H9 (cell line): ENCODE measurements around the gene RNF214. TPM values are rescaled to one million over a fixed set of nuclear protein-coding genes. Genes with fewer than 3 reads are reported as not detected.

Source experiments
- DNase-seq: peaks from one replicate; pipeline ENCODE4 v3.0.0-alpha.2; 2017
- H2AFZ ChIP-seq: one replicate; pipeline ENCODE4 v1.6.1; 2013; ENCODE audit warnings: mild to moderate bottlenecking, low read length, control low read depth, moderate library complexity
- H2AK5ac ChIP-seq: 2 replicates; pipeline ENCODE4 v1.6.1; 2013; ENCODE audit warnings: low read length, control low read depth, mixed read lengths; ENCODE audit not compliant: insufficient read length
- H2BK120ac ChIP-seq: one replicate; pipeline ENCODE4 v1.6.1; 2013; ENCODE audit warnings: low read depth, mild to moderate bottlenecking, low read length, control low read depth, inconsistent platforms; ENCODE audit not compliant: poor library complexity, severe bottlenecking
- H2BK12ac ChIP-seq: 2 replicates; pipeline ENCODE4 v1.6.1; 2013; ENCODE audit warnings: low read length, control low read depth, mixed read lengths, low read depth; ENCODE audit not compliant: insufficient read length
- H2BK15ac ChIP-seq: 2 replicates; pipeline ENCODE4 v1.6.1; 2013; ENCODE audit warnings: low read depth, low read length, control low read depth
- H2BK20ac ChIP-seq: one replicate; pipeline ENCODE4 v1.6.1; 2013; ENCODE audit warnings: low read depth, mild to moderate bottlenecking, low read length, control low read depth, inconsistent platforms; ENCODE audit not compliant: poor library complexity, severe bottlenecking
- H2BK5ac ChIP-seq: 2 replicates; pipeline ENCODE4 v1.6.1; 2013; ENCODE audit warnings: low read length, control low read depth, mixed read lengths; ENCODE audit not compliant: insufficient read length
- H3K14ac ChIP-seq: 2 replicates; pipeline ENCODE4 v1.6.1; 2013; ENCODE audit warnings: low read length, control low read depth; ENCODE audit not compliant: insufficient read depth
- H3K18ac ChIP-seq: 2 replicates; pipeline ENCODE4 v1.6.1; 2013; ENCODE audit warnings: low read depth, mild to moderate bottlenecking, mixed read lengths, low read length, control low read depth; ENCODE audit not compliant: insufficient read length
- H3K23ac ChIP-seq: 2 replicates; pipeline ENCODE4 v1.6.1; 2013; ENCODE audit warnings: low read length, control low read depth, mixed read lengths, low read depth; ENCODE audit not compliant: insufficient read length
- H3K23me2 ChIP-seq: 2 replicates; pipeline ENCODE4 v1.6.1; 2013; ENCODE audit warnings: low read depth, mild to moderate bottlenecking, mixed read lengths, low read length, control low read depth; ENCODE audit not compliant: insufficient read length, poor library complexity, severe bottlenecking
- H3K27ac ChIP-seq: 2 replicates; pipeline ENCODE4 v1.5.1; 2013; ENCODE audit warnings: low read length, control low read depth, mixed read lengths, low read depth; ENCODE audit not compliant: insufficient read length
- H3K27me3 ChIP-seq: 2 replicates; pipeline ENCODE4 v1.6.1; 2013; ENCODE audit warnings: low read length, control low read depth, inconsistent platforms; ENCODE audit not compliant: insufficient read depth
- H3K4ac ChIP-seq: 2 replicates; pipeline ENCODE4 v1.6.1; 2013; ENCODE audit warnings: low read depth, mild to moderate bottlenecking, control low read depth, inconsistent platforms, low read length, moderate library complexity
- H3K4me1 ChIP-seq: 2 replicates; pipeline ENCODE4 v1.6.1; 2013; ENCODE audit warnings: low read length, control low read depth, inconsistent platforms; ENCODE audit not compliant: insufficient read depth
- H3K4me2 ChIP-seq: 2 replicates; pipeline ENCODE4 v1.6.1; 2013; ENCODE audit warnings: low read length, control low read depth, mixed read lengths; ENCODE audit not compliant: insufficient read length, insufficient read depth
- H3K56ac ChIP-seq: 2 replicates; pipeline ENCODE4 v1.6.1; 2013; ENCODE audit warnings: low read depth, mild to moderate bottlenecking, mixed read lengths, low read length, control low read depth; ENCODE audit not compliant: insufficient read length
- H3K79me1 ChIP-seq: 2 replicates; pipeline ENCODE4 v1.6.1; 2013; ENCODE audit warnings: low read depth, mild to moderate bottlenecking, moderate library complexity, low read length, control low read depth, inconsistent platforms; ENCODE audit not compliant: insufficient read depth, poor library complexity, severe bottlenecking
- H3K79me2 ChIP-seq: 2 replicates; pipeline ENCODE4 v1.6.1; 2013; ENCODE audit warnings: low read length, control low read depth, inconsistent platforms; ENCODE audit not compliant: insufficient read depth
- H3K9ac ChIP-seq: 2 replicates; pipeline ENCODE4 v1.6.1; 2013; ENCODE audit warnings: low read length, control low read depth, mixed read lengths; ENCODE audit not compliant: insufficient read length; ENCODE audit errors: extremely low read depth
- H3K9me3 ChIP-seq: one replicate; pipeline ENCODE4 v1.6.1; 2013; ENCODE audit warnings: low read depth, low read length, inconsistent platforms; ENCODE audit not compliant: control insufficient read depth
- H3T11ph ChIP-seq: one replicate; pipeline ENCODE4 v1.6.1; 2013; ENCODE audit warnings: mild to moderate bottlenecking, low read length, control low read depth, inconsistent platforms
- H4K20me1 ChIP-seq: one replicate; pipeline ENCODE4 v1.6.1; 2013; ENCODE audit not compliant: control insufficient read depth, insufficient read length, insufficient read depth
- H4K5ac ChIP-seq: 2 replicates; pipeline ENCODE4 v1.6.1; 2013; ENCODE audit warnings: low read depth, mild to moderate bottlenecking, mixed read lengths, low read length, control low read depth; ENCODE audit not compliant: insufficient read length
- H4K8ac ChIP-seq: replicated peaks from 2 replicates; pipeline ENCODE4 v1.6.1; 2013; ENCODE audit warnings: low read length, control low read depth, mixed read lengths, low read depth; ENCODE audit not compliant: insufficient read length
- H4K91ac ChIP-seq: 2 replicates; pipeline ENCODE4 v1.6.1; 2013; ENCODE audit warnings: low read depth, mild to moderate bottlenecking, moderate library complexity, mixed read lengths, low read length, control low read depth; ENCODE audit not compliant: insufficient read length
- H3K27ac Mint-ChIP-seq, 3 experiments: 2 replicates in 2 of 3; 3 replicates in 1 of 3; pipeline ENCODE4 v1.8.0; 2020 to 2021; ENCODE audit warnings: mixed read lengths in 3 of 3, mild to moderate bottlenecking in 1 of 3, moderate library complexity in 1 of 3
- H3K27me3 Mint-ChIP-seq: 2 replicates; pipeline ENCODE4 v1.8.0; 2021; ENCODE audit warnings: low read depth, mild to moderate bottlenecking, moderate library complexity, mixed read lengths
- H3K36me3 Mint-ChIP-seq, 3 experiments: 2 replicates in 2 of 3; 3 replicates in 1 of 3; pipeline ENCODE4 v1.8.0; 2020 to 2021; ENCODE audit warnings: low read depth in 3 of 3, mixed read lengths in 3 of 3; ENCODE audit not compliant: insufficient read depth in 1 of 3
- H3K4me1 Mint-ChIP-seq, 2 experiments: 2 replicates each; pipeline ENCODE4 v1.8.0; 2020; ENCODE audit warnings: mixed read lengths in 2 of 2
- H3K4me3 Mint-ChIP-seq, 2 experiments: 2 replicates in 1 of 2; 3 replicates in 1 of 2; pipeline ENCODE4 v1.8.0; 2020 to 2021; ENCODE audit warnings: mild to moderate bottlenecking in 2 of 2, mixed read lengths in 2 of 2, moderate library complexity in 1 of 2
- H3K9me3 Mint-ChIP-seq, 2 experiments: 2 replicates in 1 of 2; 3 replicates in 1 of 2; pipeline ENCODE4 v1.8.0; 2020; ENCODE audit warnings: mild to moderate bottlenecking in 2 of 2, mixed read lengths in 2 of 2, moderate library complexity in 1 of 2
- WGBS: extraction: QIAGEN DNeasy Blood & Tissue Kit; methylation state at CpG from one replicate; pipeline ENCODE4 v1.1.7; 2013; ENCODE audit warnings: missing lambda C conversion rate, low lambda C conversion rate, mixed read lengths; ENCODE audit not compliant: insufficient read length; ENCODE audit errors: extremely low coverage; 5-methylcytosine and 5-hydroxymethylcytosine counted together
- total RNA-seq: library from RNA; stranded (reverse); gene quantifications from 2 replicates; pipeline ENCODE4 v1.2.1, GENCODE V29; 2021
- TF ChIP-seq, protein P1 (sequence below): fragments of 200-600 bp; sonication (generic); conservative IDR thresholded peaks from 3 replicates; pipeline ENCODE4 v1.8.0; 2021; ENCODE audit warnings: antibody characterized with exemption, mild to moderate bottlenecking

RNF214 gene
- total RNA-seq, 1 experiment from 2014 or later: 26.0 TPM

DNA sequence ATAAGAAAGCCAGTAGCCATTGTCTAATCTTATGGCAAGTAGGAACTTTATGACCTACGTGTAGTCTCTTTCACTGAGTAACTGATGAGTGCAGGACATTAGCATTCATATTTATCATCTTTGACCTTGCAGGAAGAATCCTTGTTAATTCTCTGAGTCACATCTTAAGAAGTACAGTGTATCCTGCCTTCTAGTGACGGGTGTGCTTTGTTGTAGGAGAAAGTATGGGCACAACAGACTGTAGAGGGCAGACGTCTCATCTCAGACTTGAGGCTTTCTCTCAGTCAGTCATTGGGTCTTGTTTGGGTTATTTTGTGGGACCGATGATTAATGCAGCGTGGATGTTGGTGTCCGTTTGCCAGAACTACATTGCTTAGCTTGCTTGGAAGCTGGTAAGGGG is 6.8 kb downstream of the RNF214 start:
- Mint-ChIP-seq H3K9me3 (no peaks in the 10 kb centered on the region), H3K4me1 (peaks cover under 1 to 1% of the 10 kb centered on the region in 2 experiments; a peak in 2 of 4 replicates), H3K27me3 (no peaks in the 10 kb centered on the region), H3K27ac (peak overlapping the region in 1 of 3 experiments; percentile 11; a peak in 1 of 7 replicates), H3K4me3 (no peak overlapping the region), H3K36me3 (peaks cover 9 to 39% (median 32%) of the 10 kb centered on the region in 3 experiments; a peak in 6 of 7 replicates)
- H3K23ac ChIP-seq: no peak overlapping the region
- no peak overlapping the region for H3K18ac ChIP-seq
- no peak overlapping the region for H2BK15ac ChIP-seq
- whole genome bisulfite sequencing: no CpG with 5 or more reads among the region's 6 CpGs
- no peak overlapping the region for H3K4ac ChIP-seq
- no peak overlapping the region for H3K14ac ChIP-seq
- no peaks in the 10 kb centered on the region for H3K27me3 ChIP-seq
- no peaks in the 10 kb centered on the region for H3K79me1 ChIP-seq
- no peaks in the 10 kb centered on the region for H3K79me2 ChIP-seq
- H3K56ac ChIP-seq: no peak overlapping the region
- no peak overlapping the region for H4K5ac ChIP-seq
- no peaks in the 10 kb centered on the region for H3K4me1 ChIP-seq
- H4K8ac ChIP-seq: no peak overlapping the region
- no peak overlapping the region for H2BK120ac ChIP-seq
- no peaks in the 10 kb centered on the region for H4K20me1 ChIP-seq
- H3K4me2 ChIP-seq: no peak overlapping the region
- no peak overlapping the region for H4K91ac ChIP-seq
- H2BK12ac ChIP-seq: no peak overlapping the region
- TF ChIP-seq, protein P1, sequence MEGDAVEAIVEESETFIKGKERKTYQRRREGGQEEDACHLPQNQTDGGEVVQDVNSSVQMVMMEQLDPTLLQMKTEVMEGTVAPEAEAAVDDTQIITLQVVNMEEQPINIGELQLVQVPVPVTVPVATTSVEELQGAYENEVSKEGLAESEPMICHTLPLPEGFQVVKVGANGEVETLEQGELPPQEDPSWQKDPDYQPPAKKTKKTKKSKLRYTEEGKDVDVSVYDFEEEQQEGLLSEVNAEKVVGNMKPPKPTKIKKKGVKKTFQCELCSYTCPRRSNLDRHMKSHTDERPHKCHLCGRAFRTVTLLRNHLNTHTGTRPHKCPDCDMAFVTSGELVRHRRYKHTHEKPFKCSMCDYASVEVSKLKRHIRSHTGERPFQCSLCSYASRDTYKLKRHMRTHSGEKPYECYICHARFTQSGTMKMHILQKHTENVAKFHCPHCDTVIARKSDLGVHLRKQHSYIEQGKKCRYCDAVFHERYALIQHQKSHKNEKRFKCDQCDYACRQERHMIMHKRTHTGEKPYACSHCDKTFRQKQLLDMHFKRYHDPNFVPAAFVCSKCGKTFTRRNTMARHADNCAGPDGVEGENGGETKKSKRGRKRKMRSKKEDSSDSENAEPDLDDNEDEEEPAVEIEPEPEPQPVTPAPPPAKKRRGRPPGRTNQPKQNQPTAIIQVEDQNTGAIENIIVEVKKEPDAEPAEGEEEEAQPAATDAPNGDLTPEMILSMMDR: no peak
- H3K27ac ChIP-seq: no peak overlapping the region
- H2BK5ac ChIP-seq: no peak overlapping the region
- no peak overlapping the region for H2AK5ac ChIP-seq
- no peak overlapping the region for H2AFZ ChIP-seq
- no peak overlapping the region for H2BK20ac ChIP-seq
- no peaks in the 10 kb centered on the region for H3K9me3 ChIP-seq
- DNase-seq: no peak
- no peaks in the 10 kb centered on the region for H3K23me2 ChIP-seq
- H3K9ac ChIP-seq: no peak overlapping the region
- H3T11ph ChIP-seq: no peak overlapping the region
